ENCODE results near the gene MDN1.

Gene MDN1

DNA sequence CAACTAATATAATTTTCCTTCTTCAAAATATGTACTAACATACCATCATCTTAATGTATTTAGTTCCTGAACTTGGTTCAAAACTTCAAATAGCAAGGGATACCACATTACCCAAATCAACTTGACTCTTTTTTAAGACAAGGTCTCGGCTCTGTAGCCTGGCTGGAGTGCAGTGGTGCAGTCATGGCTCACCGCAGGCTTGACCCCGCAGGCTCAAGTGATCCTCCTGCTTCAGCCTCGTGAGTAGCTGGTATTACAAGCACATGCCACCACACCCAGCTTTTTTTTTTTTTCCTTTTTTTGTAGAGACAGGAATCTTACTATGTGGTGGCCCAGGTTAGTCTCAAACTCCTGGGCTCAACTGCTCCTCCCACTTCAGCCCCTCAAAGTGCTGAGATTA lies 125.2 kb downstream of the MDN1 start:
- DNase-seq: no peak
- Mint-ChIP-seq H3K27me3 (ENCODE audit: low read depth, poor library complexity) (no peaks in the 10 kb centered on the region), H3K4me3 (no peak overlapping the region), H3K4me1 (no peaks in the 10 kb centered on the region), H3K9me3 (no peaks in the 10 kb centered on the region), H3K36me3 (ENCODE audit: low read depth) (peaks cover 75% of the 10 kb centered on the region), H3K27ac (peak overlapping the region; percentile 33)
- TF ChIP-seq, protein P1, sequence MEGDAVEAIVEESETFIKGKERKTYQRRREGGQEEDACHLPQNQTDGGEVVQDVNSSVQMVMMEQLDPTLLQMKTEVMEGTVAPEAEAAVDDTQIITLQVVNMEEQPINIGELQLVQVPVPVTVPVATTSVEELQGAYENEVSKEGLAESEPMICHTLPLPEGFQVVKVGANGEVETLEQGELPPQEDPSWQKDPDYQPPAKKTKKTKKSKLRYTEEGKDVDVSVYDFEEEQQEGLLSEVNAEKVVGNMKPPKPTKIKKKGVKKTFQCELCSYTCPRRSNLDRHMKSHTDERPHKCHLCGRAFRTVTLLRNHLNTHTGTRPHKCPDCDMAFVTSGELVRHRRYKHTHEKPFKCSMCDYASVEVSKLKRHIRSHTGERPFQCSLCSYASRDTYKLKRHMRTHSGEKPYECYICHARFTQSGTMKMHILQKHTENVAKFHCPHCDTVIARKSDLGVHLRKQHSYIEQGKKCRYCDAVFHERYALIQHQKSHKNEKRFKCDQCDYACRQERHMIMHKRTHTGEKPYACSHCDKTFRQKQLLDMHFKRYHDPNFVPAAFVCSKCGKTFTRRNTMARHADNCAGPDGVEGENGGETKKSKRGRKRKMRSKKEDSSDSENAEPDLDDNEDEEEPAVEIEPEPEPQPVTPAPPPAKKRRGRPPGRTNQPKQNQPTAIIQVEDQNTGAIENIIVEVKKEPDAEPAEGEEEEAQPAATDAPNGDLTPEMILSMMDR (IDR thresholded peaks at IDR 0.05): no peak

- H3K4me1 Mint-ChIP-seq: no peaks in the 10 kb centered on the region
- peak overlapping the region; percentile 60 for H3K27ac Mint-ChIP-seq
- H3K9me3 Mint-ChIP-seq: no peaks in the 10 kb centered on the region
- no peak overlapping the region for H3K4me3 Mint-ChIP-seq
- TF ChIP-seq, protein P1 (IDR thresholded peaks at IDR 0.05): no peak
- peaks cover 68% of the 10 kb centered on the region for H3K36me3 Mint-ChIP-seq (ENCODE audit: low read depth)
- DNase-seq: no peak
- no peaks in the 10 kb centered on the region for H3K27me3 Mint-ChIP-seq (ENCODE audit: low read depth, poor library complexity)
Observed at GRCh38 chr6:89693207-89693606, 126.4 kb downstream of the MDN1 start.

- Mint-ChIP-seq H3K4me1 (no peaks in the 10 kb centered on the region), H3K9me3 (no peaks in the 10 kb centered on the region), H3K27me3 (ENCODE audit: low read depth, poor library complexity) (no peaks in the 10 kb centered on the region), H3K36me3 (ENCODE audit: low read depth) (peaks cover 73% of the 10 kb centered on the region), H3K4me3 (no peak overlapping the region), H3K27ac (no peak overlapping the region)
- TF ChIP-seq, protein P1 (IDR thresholded peaks at IDR 0.05): no peak
- no peak for DNase-seq
Observed at GRCh38 chr6:89692256-89692655, 127.3 kb downstream of the MDN1 start.

DNA sequence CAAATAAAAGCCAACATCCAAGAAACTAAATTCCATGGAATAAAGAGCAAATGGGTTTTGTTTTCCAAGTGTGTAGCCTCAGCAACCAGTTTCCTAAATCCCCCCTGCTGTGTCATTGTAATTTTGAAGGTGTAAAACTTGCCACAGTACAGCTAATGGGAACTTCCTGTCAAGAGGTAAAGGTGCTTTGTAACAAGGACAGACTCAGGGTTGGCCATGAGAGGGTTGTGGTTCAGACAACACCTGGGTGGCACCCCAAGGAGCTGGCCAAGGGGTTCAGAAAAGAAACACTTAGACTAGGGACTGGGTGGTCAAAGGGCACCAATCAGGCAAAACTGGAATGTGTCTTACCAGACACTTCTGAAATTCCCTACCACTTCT lies 128.7 kb downstream of the MDN1 start:
- Mint-ChIP-seq H3K4me1 (no peaks in the 10 kb centered on the region), H3K4me3 (no peak overlapping the region), H3K27ac (no peak overlapping the region), H3K36me3 (ENCODE audit: low read depth) (peaks cover 77% of the 10 kb centered on the region), H3K9me3 (no peaks in the 10 kb centered on the region), H3K27me3 (ENCODE audit: low read depth, poor library complexity) (no peaks in the 10 kb centered on the region)
- no peak for DNase-seq
- TF ChIP-seq, protein P1 (IDR thresholded peaks at IDR 0.05): no peak

- DNase-seq: no peak
- Mint-ChIP-seq H3K9me3 (no peaks in the 10 kb centered on the region), H3K4me3 (no peak overlapping the region), H3K4me1 (no peaks in the 10 kb centered on the region), H3K36me3 (ENCODE audit: low read depth) (peaks cover 82% of the 10 kb centered on the region), H3K27me3 (ENCODE audit: low read depth, poor library complexity) (no peaks in the 10 kb centered on the region), H3K27ac (no peak overlapping the region)
- TF ChIP-seq, protein P1 (IDR thresholded peaks at IDR 0.05): no peak
Observed at GRCh38 chr6:89689732-89690131, 129.9 kb downstream of the MDN1 start.

DNA sequence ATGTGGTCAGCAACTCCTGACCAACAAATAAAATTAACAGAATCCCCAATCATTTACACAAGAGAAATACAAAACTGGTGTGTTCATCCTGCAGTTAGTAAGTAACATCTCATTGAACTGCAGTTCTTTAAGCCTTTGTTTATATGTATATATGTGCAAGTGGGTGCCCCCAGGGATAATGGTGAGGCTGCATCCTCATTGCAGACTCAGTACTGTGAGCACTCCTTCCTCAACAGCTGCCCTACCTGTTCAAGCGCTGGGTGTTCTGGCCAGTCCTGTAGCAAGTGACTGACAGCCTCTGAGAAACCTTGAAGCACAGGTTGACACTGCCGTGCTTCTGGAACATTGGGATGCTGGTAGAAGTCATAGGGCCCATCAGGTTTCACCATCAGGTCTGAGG lies 131.3 kb downstream of the MDN1 start:
- Mint-ChIP-seq H3K4me3 (no peak overlapping the region), H3K36me3 (ENCODE audit: low read depth) (peaks cover 79% of the 10 kb centered on the region), H3K9me3 (no peaks in the 10 kb centered on the region), H3K4me1 (no peaks in the 10 kb centered on the region), H3K27me3 (ENCODE audit: low read depth, poor library complexity) (no peaks in the 10 kb centered on the region), H3K27ac (no peak overlapping the region)
- TF ChIP-seq, protein P1 (IDR thresholded peaks at IDR 0.05): no peak
- no peak for DNase-seq
